ENCODE results near the gene RNF111. TPM values are rescaled to one million over a fixed set of nuclear protein-coding genes. Genes with fewer than 3 reads are reported as not detected.

RNF111 gene
- total RNA-seq, 2 donors from 2014 or later, result 15.4 to 22.5 TPM

- WGBS, result 96% methylated on average over 3 of the region's 3 CpGs
- no peak overlapping the region for H3K27ac ChIP-seq
- no peaks in the 10 kb centered on the region for H3K9me3 ChIP-seq
- no peak overlapping the region for H3K4me3 ChIP-seq
- H3K36me3 ChIP-seq, result no peaks in the 10 kb centered on the region
- H3K27me3 ChIP-seq (replicated peaks; ENCODE audit: insufficient read depth), result no peaks in the 10 kb centered on the region
- no peak for TF ChIP-seq POLR2AphosphoS5 (IDR thresholded peaks at IDR 0.05)
- TF ChIP-seq POLR2A (IDR thresholded peaks at IDR 0.05), result no peak
- TF ChIP-seq CTCF (IDR thresholded peaks at IDR 0.05), result no peak
- intact Hi-C loops (cut with DNase I), result no loop called here
- no peak for DNase-seq (ENCODE audit: low spot score)
- H3K4me1 ChIP-seq (replicated peaks), result no peaks in the 10 kb centered on the region
Measured at GRCh38 chr15:59048897-59049296, 61.4 kb downstream of the RNF111 start.

GRCh38 chr15:59051873-59052861 lies 64.7 kb downstream of the RNF111 start:
- no peaks in the 10 kb centered on the region for H3K9me3 ChIP-seq
- TF ChIP-seq POLR2A (IDR thresholded peaks at IDR 0.05), result no peak
- intact Hi-C loops (cut with DNase I), result no loop called here

GRCh38 chr15:59052915-59053407 lies 65.5 kb downstream of the RNF111 start:
- H3K27me3 ChIP-seq (replicated peaks; ENCODE audit: insufficient read depth), result no peaks in the 10 kb centered on the region
- no peak overlapping the region for H3K4me3 ChIP-seq
- WGBS, result 65% methylated on average over 3 of the region's 3 CpGs
- intact Hi-C loops (cut with DNase I), result no loop called here
- DNase-seq (ENCODE audit: low spot score), result no peak
- TF ChIP-seq CTCF (IDR thresholded peaks at IDR 0.05) (no peak), POLR2A (IDR thresholded peaks at IDR 0.05) (no peak), POLR2AphosphoS5 (IDR thresholded peaks at IDR 0.05) (no peak)
- H3K9me3 ChIP-seq, result no peaks in the 10 kb centered on the region
- no peaks in the 10 kb centered on the region for H3K4me1 ChIP-seq (replicated peaks)
- no peak overlapping the region for H3K27ac ChIP-seq
- no peaks in the 10 kb centered on the region for H3K36me3 ChIP-seq

More at GRCh38 chr15:59051873-59052861, 64.7 kb downstream of the RNF111 start:
- Histone ChIP-seq H3K27ac (no peak overlapping the region), H3K36me3 (no peaks in the 10 kb centered on the region), H3K27me3 (replicated peaks; ENCODE audit: insufficient read depth) (no peaks in the 10 kb centered on the region), H3K4me1 (replicated peaks) (no peaks in the 10 kb centered on the region), H3K4me3 (no peak overlapping the region)
- 60% methylated on average over 2 of the region's 2 CpGs for WGBS
- DNase-seq (ENCODE audit: low spot score), result no peak

- H3K4me1 ChIP-seq (replicated peaks), result no peaks in the 10 kb centered on the region
- no peaks in the 10 kb centered on the region for H3K9me3 ChIP-seq
- H3K4me3 ChIP-seq, result no peak overlapping the region
- H3K36me3 ChIP-seq, result no peaks in the 10 kb centered on the region
- H3K27me3 ChIP-seq (replicated peaks; ENCODE audit: insufficient read depth), result no peaks in the 10 kb centered on the region
- TF ChIP-seq POLR2A (IDR thresholded peaks at IDR 0.05) (no peak), POLR2AphosphoS5 (IDR thresholded peaks at IDR 0.05) (no peak), CTCF (IDR thresholded peaks at IDR 0.05) (no peak)
- intact Hi-C loops (cut with DNase I), result no loop called here
- DNase-seq (ENCODE audit: low spot score), result no peak
- no peak overlapping the region for H3K27ac ChIP-seq
- 91% methylated on average over 2 of the region's 2 CpGs for WGBS
Measured at GRCh38 chr15:59053482-59053881, 66.0 kb downstream of the RNF111 start.

- no peaks in the 10 kb centered on the region for H3K27me3 ChIP-seq (replicated peaks; ENCODE audit: insufficient read depth)
- DNase-seq (ENCODE audit: low spot score), result no peak
- H3K36me3 ChIP-seq, result no peaks in the 10 kb centered on the region
- intact Hi-C loops (cut with DNase I), result no loop called here
- TF ChIP-seq CTCF (IDR thresholded peaks at IDR 0.05), result no peak
- no peak for TF ChIP-seq POLR2AphosphoS5 (IDR thresholded peaks at IDR 0.05)
- no peak for TF ChIP-seq POLR2A (IDR thresholded peaks at IDR 0.05)
- 98% methylated on average over 2 of the region's 2 CpGs for WGBS
- H3K27ac ChIP-seq, result no peak overlapping the region
- no peaks in the 10 kb centered on the region for H3K4me1 ChIP-seq (replicated peaks)
- no peak overlapping the region for H3K4me3 ChIP-seq
- H3K9me3 ChIP-seq, result no peaks in the 10 kb centered on the region
Measured at GRCh38 chr15:59059076-59059597, 71.7 kb downstream of the RNF111 start.

Data from prostate gland (tissue), 2 donors.